ENCODE data around the gene MICAL3.

The MICAL3 gene

GRCh38 chr22:17833489-17833888 is 190.9 kb downstream of the MICAL3 start:
- no peak for DNase-seq (ENCODE audit: low spot score)

GRCh38 chr22:17832665-17833064 is 191.7 kb downstream of the MICAL3 start:
- no peak for DNase-seq (ENCODE audit: low spot score)

GRCh38 chr22:17831501-17832251 is 192.7 kb downstream of the MICAL3 start:
- no peak for DNase-seq (ENCODE audit: low spot score)

- DNase-seq (ENCODE audit: low spot score): peak; percentile 89
These were observed 194.1 kb downstream of the MICAL3 start for GRCh38 chr22:17830043-17830961.

- DNase-seq (ENCODE audit: low spot score): no peak
These were observed 194.7 kb downstream of the MICAL3 start for GRCh38 chr22:17829695-17830042.

- no peak for DNase-seq (ENCODE audit: low spot score)
These were observed 195.8 kb downstream of the MICAL3 start for GRCh38 chr22:17828502-17829080.

GRCh38 chr22:17827466-17827865 is 196.9 kb downstream of the MICAL3 start:
- no peak for DNase-seq (ENCODE audit: low spot score)

- DNase-seq (ENCODE audit: low spot score): no peak
These were observed 198.3 kb downstream of the MICAL3 start for GRCh38 chr22:17825876-17826550.

- DNase-seq (ENCODE audit: low spot score): no peak
These were observed 199.9 kb downstream of the MICAL3 start for GRCh38 chr22:17824457-17824856.

GRCh38 chr22:17823964-17824363 is 200.4 kb downstream of the MICAL3 start:
- DNase-seq (ENCODE audit: low spot score): no peak

GRCh38 chr22:17823226-17823625 is 201.1 kb downstream of the MICAL3 start:
- no peak for DNase-seq (ENCODE audit: low spot score)

GRCh38 chr22:17822087-17822486 is 202.3 kb downstream of the MICAL3 start:
- DNase-seq (ENCODE audit: low spot score): no peak

GRCh38 chr22:17820879-17821439 is 203.4 kb downstream of the MICAL3 start:
- DNase-seq (ENCODE audit: low spot score): no peak

GRCh38 chr22:17818649-17819048 is 205.7 kb downstream of the MICAL3 start:
- DNase-seq (ENCODE audit: low spot score): no peak

- DNase-seq (ENCODE audit: low spot score): no peak
These were observed 206.2 kb downstream of the MICAL3 start for GRCh38 chr22:17818180-17818579.

- DNase-seq (ENCODE audit: low spot score): no peak
These were observed 206.8 kb downstream of the MICAL3 start for GRCh38 chr22:17817511-17818065.

GRCh38 chr22:17817079-17817478 is 207.3 kb downstream of the MICAL3 start:
- no peak for DNase-seq (ENCODE audit: low spot score)

GRCh38 chr22:17816649-17817048 is 207.7 kb downstream of the MICAL3 start:
- DNase-seq (ENCODE audit: low spot score): no peak

- DNase-seq (ENCODE audit: low spot score): no peak
These were observed 208.6 kb downstream of the MICAL3 start for GRCh38 chr22:17815703-17816254.

- DNase-seq (ENCODE audit: low spot score): no peak
These were observed 209.5 kb downstream of the MICAL3 start for GRCh38 chr22:17814830-17815229.

GRCh38 chr22:17814084-17814483 is 210.3 kb downstream of the MICAL3 start:
- DNase-seq (ENCODE audit: low spot score): no peak

All from ecto neural progenitor cell (in vitro differentiated cells).